Neural progenitor cell (in vitro differentiated cells): ENCODE measurements around the gene HMBS. TPM values are rescaled to one million over a fixed set of nuclear protein-coding genes. Genes with fewer than 3 reads are reported as not detected.

Experiments
- DNase-seq: peaks from one replicate; pipeline ENCODE4 v3.0.0-alpha.2; 2016; ENCODE audit warnings: low spot score
- H2AFZ ChIP-seq: fragments of 200-600 bp; sonication (generic); replicated peaks from 2 replicates; pipeline ENCODE4 v1.6.1; 2016; ENCODE audit warnings: antibody characterized with exemption
- H3F3A ChIP-seq: fragments of 200-600 bp; sonication (generic); 2 replicates; pipeline ENCODE4 v1.6.1; 2016; ENCODE audit warnings: antibody characterized with exemption, low read depth
- H3K27ac ChIP-seq: fragments of 200-600 bp; sonication (generic); 2 replicates; pipeline ENCODE4 v1.5.1; 2016; ENCODE audit warnings: mild to moderate bottlenecking
- H3K27me3 ChIP-seq: fragments of 200-600 bp; sonication (generic); 2 replicates; pipeline ENCODE4 v1.6.1; 2016; ENCODE audit warnings: mild to moderate bottlenecking, moderate library complexity
- H3K36me3 ChIP-seq: fragments of 200-600 bp; sonication (generic); 2 replicates; pipeline ENCODE4 v1.5.1; 2016
- H3K4me1 ChIP-seq: fragments of 200-600 bp; sonication (generic); 2 replicates; pipeline ENCODE4 v1.6.1; 2016; ENCODE audit warnings: mixed run types
- H3K4me2 ChIP-seq: fragments of 200-600 bp; sonication (generic); 2 replicates; pipeline ENCODE4 v1.6.1; 2016
- H3K4me3 ChIP-seq: fragments of 200-600 bp; sonication (generic); 2 replicates; pipeline ENCODE4 v1.5.1; 2016
- H3K79me2 ChIP-seq: fragments of 200-600 bp; sonication (generic); 2 replicates; pipeline ENCODE4 v1.6.1; 2016; ENCODE audit warnings: low read depth
- H3K9ac ChIP-seq: fragments of 200-600 bp; sonication (generic); 2 replicates; pipeline ENCODE4 v1.6.1; 2016
- H3K9me3 ChIP-seq: fragments of 200-600 bp; sonication (generic); 2 replicates; pipeline ENCODE4 v1.5.1; 2016; ENCODE audit warnings: low read depth
- H4K20me1 ChIP-seq: fragments of 200-600 bp; sonication (generic); 2 replicates; pipeline ENCODE4 v1.6.1; 2016; ENCODE audit warnings: low read depth
- H3K27ac Mint-ChIP-seq: 3 replicates; pipeline ENCODE4 v1.8.0; 2021; ENCODE audit warnings: mixed read lengths
- H3K27me3 Mint-ChIP-seq: 2 replicates; pipeline ENCODE4 v1.8.0; 2022; ENCODE audit warnings: low read depth, mild to moderate bottlenecking, inconsistent platforms, moderate library complexity, mixed read lengths; ENCODE audit not compliant: insufficient read depth
- H3K36me3 Mint-ChIP-seq: 3 replicates; pipeline ENCODE4 v1.8.0; 2021; ENCODE audit warnings: mixed read lengths
- H3K4me1 Mint-ChIP-seq: 3 replicates; pipeline ENCODE4 v1.8.0; 2021; ENCODE audit warnings: mixed read lengths
- H3K4me3 Mint-ChIP-seq: 3 replicates; pipeline ENCODE4 v1.8.0; 2021; ENCODE audit warnings: mild to moderate bottlenecking, moderate library complexity, mixed read lengths
- H3K9me3 Mint-ChIP-seq: 3 replicates; pipeline ENCODE4 v1.8.0; 2020; ENCODE audit warnings: mixed read lengths
- CTCF ChIP-seq: fragments of 200-600 bp; sonication (generic); IDR thresholded peaks from 2 replicates; pipeline ENCODE4 v1.5.1; 2017; ENCODE audit warnings: antibody characterized with exemption, mild to moderate bottlenecking
- EZH2 ChIP-seq: fragments of 200-600 bp; sonication (generic); IDR thresholded peaks from 2 replicates; pipeline ENCODE4 v1.6.1; 2017; ENCODE audit warnings: antibody characterized with exemption, mild to moderate bottlenecking, moderate library complexity
- EZH2phosphoT487 ChIP-seq: fragments of 200-600 bp; sonication (generic); IDR thresholded peaks from 2 replicates; pipeline ENCODE4 v1.6.1; 2017; ENCODE audit warnings: antibody characterized with exemption
- total RNA-seq: library from RNA; depleted of rRNA; stranded (reverse); fragments of >200 nt; gene quantifications from 2 replicates; pipeline ENCODE4 v1.2.3, GENCODE V29; 2015; ENCODE audit warnings: low replicate concordance

Gene HMBS
- total RNA-seq, 1 donor from 2014 or later: 31.1 TPM

- no peak overlapping the region for H2AFZ ChIP-seq
- H4K20me1 ChIP-seq: peaks cover 4% of the 10 kb centered on the region
- H3K36me3 ChIP-seq: no peaks in the 10 kb centered on the region
- H3K4me1 Mint-ChIP-seq: peaks cover 28% of the 10 kb centered on the region
- peaks cover 9% of the 10 kb centered on the region for H3K4me1 ChIP-seq
- no peaks in the 10 kb centered on the region for H3K27me3 Mint-ChIP-seq
- peaks cover 4% of the 10 kb centered on the region for H3K36me3 Mint-ChIP-seq
- H3K9ac ChIP-seq: no peak overlapping the region
- H3K79me2 ChIP-seq: peaks cover 4% of the 10 kb centered on the region
- H3K4me2 ChIP-seq: peak overlapping the region; percentile 99
- DNase-seq: no peak
- H3F3A ChIP-seq: peaks cover 29% of the 10 kb centered on the region
- no peak overlapping the region for H3K27ac Mint-ChIP-seq
- no peak overlapping the region for H3K4me3 ChIP-seq
- no peak overlapping the region for H3K27ac ChIP-seq
- H3K27me3 ChIP-seq: peaks cover 15% of the 10 kb centered on the region
- peak overlapping the region; percentile 88 for H3K4me3 Mint-ChIP-seq
- TF ChIP-seq EZH2phosphoT487 (no peak), CTCF (no peak), EZH2 (no peak)
- H3K9me3 Mint-ChIP-seq: no peaks in the 10 kb centered on the region
- no peaks in the 10 kb centered on the region for H3K9me3 ChIP-seq
These were observed 24.2 kb downstream of the HMBS start for GRCh38 chr11:119108857-119109221.

GRCh38 chr11:119109843-119110242 is 25.2 kb downstream of the HMBS start:
- no peaks in the 10 kb centered on the region for H3K36me3 ChIP-seq
- H3K9ac ChIP-seq: no peak overlapping the region
- Mint-ChIP-seq H3K27ac (no peak overlapping the region), H3K4me1 (peaks cover 24% of the 10 kb centered on the region), H3K27me3 (no peaks in the 10 kb centered on the region), H3K9me3 (no peaks in the 10 kb centered on the region), H3K36me3 (peaks cover 4% of the 10 kb centered on the region), H3K4me3 (no peak overlapping the region)
- no peak for DNase-seq
- H3K4me2 ChIP-seq: no peak overlapping the region
- H3F3A ChIP-seq: peaks cover 26% of the 10 kb centered on the region
- peaks cover 4% of the 10 kb centered on the region for H3K79me2 ChIP-seq
- no peaks in the 10 kb centered on the region for H3K9me3 ChIP-seq
- no peak overlapping the region for H3K4me3 ChIP-seq
- TF ChIP-seq CTCF (no peak), EZH2phosphoT487 (no peak), EZH2 (no peak)
- H3K27ac ChIP-seq: no peak overlapping the region
- peaks cover 15% of the 10 kb centered on the region for H3K27me3 ChIP-seq
- peaks cover 9% of the 10 kb centered on the region for H3K4me1 ChIP-seq
- H2AFZ ChIP-seq: no peak overlapping the region
- peaks cover 4% of the 10 kb centered on the region for H4K20me1 ChIP-seq

- H3K27ac Mint-ChIP-seq: no peak overlapping the region
- no peak overlapping the region for H3K9ac ChIP-seq
- DNase-seq: no peak
These were observed 25.8 kb downstream of the HMBS start for GRCh38 chr11:119110439-119110838.

More at GRCh38 chr11:119110439-119110838, 25.8 kb downstream of the HMBS start:
- Mint-ChIP-seq H3K27me3 (no peaks in the 10 kb centered on the region), H3K9me3 (no peaks in the 10 kb centered on the region), H3K36me3 (peaks cover 7% of the 10 kb centered on the region), H3K4me3 (no peak overlapping the region), H3K4me1 (peaks cover 24% of the 10 kb centered on the region)
- peaks cover 4% of the 10 kb centered on the region for H3K79me2 ChIP-seq
- no peak overlapping the region for H2AFZ ChIP-seq
- no peaks in the 10 kb centered on the region for H3K9me3 ChIP-seq
- peaks cover 26% of the 10 kb centered on the region for H3F3A ChIP-seq
- no peak overlapping the region for H3K4me3 ChIP-seq
- peaks cover 9% of the 10 kb centered on the region for H3K4me1 ChIP-seq
- no peak overlapping the region for H3K4me2 ChIP-seq
- H3K27me3 ChIP-seq: peaks cover 15% of the 10 kb centered on the region
- peaks cover 4% of the 10 kb centered on the region for H4K20me1 ChIP-seq
- no peaks in the 10 kb centered on the region for H3K36me3 ChIP-seq
- TF ChIP-seq EZH2phosphoT487 (no peak), CTCF (no peak), EZH2 (no peak)
- H3K27ac ChIP-seq: no peak overlapping the region
